ENCODE data around the gene RNF4.

Gene RNF4

GRCh38 chr4:2446656-2447564 is 22.0 kb upstream of the RNF4 start:
- no peak overlapping the region for H3K27ac ChIP-seq
- no peak for TF ChIP-seq ZFX (IDR thresholded peaks at IDR 0.05; ENCODE audit: borderline replicate concordance)
- TF ChIP-seq, protein P1, sequence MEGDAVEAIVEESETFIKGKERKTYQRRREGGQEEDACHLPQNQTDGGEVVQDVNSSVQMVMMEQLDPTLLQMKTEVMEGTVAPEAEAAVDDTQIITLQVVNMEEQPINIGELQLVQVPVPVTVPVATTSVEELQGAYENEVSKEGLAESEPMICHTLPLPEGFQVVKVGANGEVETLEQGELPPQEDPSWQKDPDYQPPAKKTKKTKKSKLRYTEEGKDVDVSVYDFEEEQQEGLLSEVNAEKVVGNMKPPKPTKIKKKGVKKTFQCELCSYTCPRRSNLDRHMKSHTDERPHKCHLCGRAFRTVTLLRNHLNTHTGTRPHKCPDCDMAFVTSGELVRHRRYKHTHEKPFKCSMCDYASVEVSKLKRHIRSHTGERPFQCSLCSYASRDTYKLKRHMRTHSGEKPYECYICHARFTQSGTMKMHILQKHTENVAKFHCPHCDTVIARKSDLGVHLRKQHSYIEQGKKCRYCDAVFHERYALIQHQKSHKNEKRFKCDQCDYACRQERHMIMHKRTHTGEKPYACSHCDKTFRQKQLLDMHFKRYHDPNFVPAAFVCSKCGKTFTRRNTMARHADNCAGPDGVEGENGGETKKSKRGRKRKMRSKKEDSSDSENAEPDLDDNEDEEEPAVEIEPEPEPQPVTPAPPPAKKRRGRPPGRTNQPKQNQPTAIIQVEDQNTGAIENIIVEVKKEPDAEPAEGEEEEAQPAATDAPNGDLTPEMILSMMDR (IDR thresholded peaks at IDR 0.05): no peak

DNA sequence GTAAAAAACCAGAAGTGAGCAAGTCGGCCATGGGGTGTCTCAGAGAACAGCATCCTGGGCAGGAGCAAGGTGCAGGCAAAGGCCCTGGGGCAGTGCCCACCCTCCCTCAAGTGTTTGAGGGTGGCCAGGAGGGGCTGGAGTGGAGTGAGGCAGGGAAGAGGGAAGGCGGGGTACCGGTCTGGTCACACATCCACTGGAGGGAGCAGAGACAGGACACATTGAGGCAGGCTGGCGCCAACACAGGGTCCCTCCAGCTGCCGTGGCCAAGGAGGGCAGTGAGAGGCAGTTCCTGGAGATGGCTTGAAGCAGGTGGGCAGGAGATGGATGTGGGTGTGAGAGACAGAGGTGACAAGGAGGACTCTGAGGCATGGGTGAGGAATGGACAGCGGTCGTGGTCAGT is 20.3 kb upstream of the RNF4 start:
- TF ChIP-seq ZFX (IDR thresholded peaks at IDR 0.05; ENCODE audit: borderline replicate concordance): no peak
- TF ChIP-seq, protein P1 (IDR thresholded peaks at IDR 0.05): no peak
- no peak overlapping the region for H3K27ac ChIP-seq

DNA sequence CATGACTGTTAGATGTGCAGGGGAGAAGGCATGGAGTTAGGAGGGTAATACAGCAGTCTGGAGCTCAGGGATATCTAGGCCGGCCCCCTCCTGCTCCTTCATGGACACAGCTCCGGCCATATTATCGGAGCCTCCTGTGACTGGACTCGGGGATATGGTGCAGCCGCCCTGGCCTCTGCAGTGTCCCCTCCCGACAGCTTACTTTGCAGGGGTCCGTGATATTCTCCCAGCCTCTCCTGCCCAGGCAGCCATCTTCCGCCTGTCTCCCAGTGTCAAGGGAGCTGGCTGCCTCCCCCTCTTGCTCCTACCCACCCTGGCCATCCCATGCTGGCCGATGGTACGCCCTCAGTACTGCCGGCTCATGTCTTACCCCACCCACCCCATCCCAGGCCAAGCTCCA is 19.9 kb upstream of the RNF4 start:
- H3K27ac ChIP-seq: no peak overlapping the region
- TF ChIP-seq, protein P1 (IDR thresholded peaks at IDR 0.05): no peak
- TF ChIP-seq ZFX (IDR thresholded peaks at IDR 0.05; ENCODE audit: borderline replicate concordance): no peak

DNA sequence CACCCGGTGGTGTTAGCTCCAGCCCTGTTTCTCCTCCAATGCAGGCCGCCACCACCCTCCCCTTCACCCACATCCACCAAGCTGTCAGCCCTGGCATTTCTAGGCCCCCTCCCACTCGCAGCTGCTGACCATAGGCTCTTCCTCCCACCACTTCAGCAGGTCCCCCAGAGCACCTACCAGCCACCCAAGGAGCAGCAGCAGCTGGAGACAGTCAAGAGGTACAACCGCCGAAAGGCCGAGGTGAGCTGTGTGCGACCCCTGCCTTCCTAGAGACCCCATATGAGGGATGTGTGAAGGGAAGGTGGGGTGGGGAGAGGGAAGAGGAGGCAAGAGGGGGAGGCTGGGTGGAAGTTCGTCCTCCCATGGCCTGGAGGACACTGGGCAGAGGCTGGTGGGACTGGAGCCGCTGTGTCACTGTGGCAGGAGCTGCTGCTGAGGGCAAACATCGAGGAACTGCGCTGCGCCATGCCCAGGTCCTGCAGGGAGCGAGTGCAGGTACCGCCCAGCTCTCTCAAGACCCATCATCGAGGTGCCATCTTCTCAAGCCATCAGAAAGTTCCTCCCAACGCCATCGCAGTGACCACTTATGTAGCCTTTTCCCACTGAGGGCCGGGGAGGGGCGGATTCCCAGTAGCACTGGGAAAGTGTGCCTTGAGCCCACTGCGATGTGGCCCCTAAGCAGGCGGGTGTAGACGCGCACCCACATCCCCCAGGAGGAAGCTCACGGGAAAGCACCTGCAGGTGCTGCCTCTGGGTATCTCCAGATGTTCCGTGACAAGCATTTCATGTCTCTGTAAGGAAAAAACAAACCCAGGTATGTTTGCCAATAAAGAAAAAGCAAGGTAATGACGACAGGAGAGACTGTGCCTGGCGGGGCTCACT is 19.2 kb upstream of the RNF4 start:
- H3K27ac ChIP-seq: no peak overlapping the region
- TF ChIP-seq ZFX (IDR thresholded peaks at IDR 0.05; ENCODE audit: borderline replicate concordance): no peak

DNA sequence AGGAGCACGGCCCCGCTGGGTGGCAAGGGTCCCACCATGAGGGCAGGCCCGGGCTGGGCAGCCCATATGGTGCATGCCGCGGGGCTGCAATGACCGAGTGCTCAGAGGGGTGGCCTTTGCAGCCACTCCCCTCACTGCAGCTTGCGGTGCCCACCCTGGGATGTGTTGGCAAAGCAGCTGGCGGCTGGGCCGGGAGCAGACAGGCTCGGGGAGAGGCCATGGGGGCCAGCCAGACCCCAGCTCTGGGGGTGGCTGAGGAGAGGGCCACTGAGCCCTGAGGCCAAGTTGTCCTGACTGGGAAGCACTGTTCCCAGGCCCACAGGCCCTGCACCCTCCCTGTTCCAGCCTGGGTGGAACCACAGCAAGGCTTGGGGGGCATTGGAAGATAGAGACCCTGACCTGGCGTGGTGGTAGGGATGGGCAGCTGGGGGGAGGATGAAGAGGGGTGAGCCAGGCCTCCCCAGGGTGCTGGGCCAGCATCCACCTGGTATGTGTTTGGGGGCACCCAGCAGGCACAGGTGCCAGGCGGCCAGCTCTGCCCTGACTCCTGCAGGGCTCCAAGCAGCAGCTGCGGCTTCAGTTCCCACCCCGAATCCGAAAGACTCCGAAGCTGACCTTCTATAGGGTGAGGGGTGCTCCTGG is 18.4 kb upstream of the RNF4 start:
- TF ChIP-seq, protein P1 (IDR thresholded peaks at IDR 0.05): no peak
- TF ChIP-seq ZFX (IDR thresholded peaks at IDR 0.05; ENCODE audit: borderline replicate concordance): no peak

DNA sequence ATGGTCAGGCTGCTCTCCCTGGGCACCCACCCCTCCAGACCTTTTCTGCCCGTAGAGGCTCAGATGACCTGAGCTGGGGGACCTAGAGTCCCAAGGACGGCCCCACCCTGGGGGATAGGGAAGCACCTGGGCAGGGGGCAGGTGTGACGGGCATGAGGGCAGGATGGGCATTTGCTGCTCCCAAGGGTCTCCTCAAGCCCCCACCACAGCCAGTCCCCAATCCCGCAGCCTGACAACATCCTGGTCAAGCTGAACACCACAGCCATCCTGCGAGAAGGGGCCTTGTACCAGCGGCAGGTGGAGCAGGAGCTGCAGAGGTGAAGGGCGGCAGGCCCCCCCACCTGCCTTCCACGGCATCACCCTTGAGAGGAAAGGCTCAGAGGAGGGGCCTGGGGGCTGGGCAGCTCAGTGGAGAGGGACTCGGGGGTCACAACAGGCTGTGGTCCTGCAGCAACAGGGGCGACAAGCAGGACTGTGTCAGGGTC is 17.8 kb upstream of the RNF4 start:
- no peak overlapping the region for H3K27ac ChIP-seq
- TF ChIP-seq, protein P1 (IDR thresholded peaks at IDR 0.05): no peak
- TF ChIP-seq ZFX (IDR thresholded peaks at IDR 0.05; ENCODE audit: borderline replicate concordance): no peak

More for the DNA sequence above, 18.4 kb upstream of the RNF4 start:
- H3K27ac ChIP-seq: no peak overlapping the region
